Type B pancreatic cell (in vitro differentiated cells): Measurements from ENCODE around the gene TPBGL. TPM values are rescaled to one million over a fixed set of nuclear protein-coding genes. Genes with fewer than 3 reads are reported as not detected.

ENCODE experiments used
- DNase-seq: peaks from one replicate; pipeline ENCODE4 v3.0.0; 2021; ENCODE audit warnings: mixed read lengths; ENCODE audit not compliant: unreplicated experiment; ENCODE audit errors: extremely low spot score
- H3K27ac Mint-ChIP-seq: 2 replicates; pipeline ENCODE4 v1.8.0; 2021; ENCODE audit warnings: mild to moderate bottlenecking, mixed read lengths
- H3K27me3 Mint-ChIP-seq: 2 replicates; pipeline ENCODE4 v1.8.0; 2021; ENCODE audit warnings: mixed read lengths
- H3K36me3 Mint-ChIP-seq: 2 replicates; pipeline ENCODE4 v1.8.0; 2021; ENCODE audit warnings: mixed read lengths
- H3K4me1 Mint-ChIP-seq: one replicate; pipeline ENCODE4 v1.8.0; 2021; ENCODE audit warnings: mixed read lengths; ENCODE audit not compliant: unreplicated experiment
- H3K4me3 Mint-ChIP-seq: 2 replicates; pipeline ENCODE4 v1.8.0; 2021; ENCODE audit warnings: mild to moderate bottlenecking, mixed read lengths
- H3K9me3 Mint-ChIP-seq: 2 replicates; pipeline ENCODE4 v1.8.0; 2021; ENCODE audit warnings: mixed read lengths
- CTCF ChIP-seq: fragments of 200-600 bp; sonication (generic); conservative IDR thresholded peaks from 2 replicates; pipeline ENCODE4 v1.5.0; 2021; ENCODE audit warnings: antibody characterized with exemption, mild to moderate bottlenecking
- total RNA-seq: library from RNA; stranded (reverse); gene quantifications from 2 replicates; pipeline ENCODE4 v1.2.1, GENCODE V29; 2021; ENCODE audit warnings: low replicate concordance

TPBGL gene
- total RNA-seq, 1 donor from 2014 or later = 0.56 TPM

- no peak for DNase-seq
- peaks cover 37% of the 10 kb centered on the region for H3K27me3 Mint-ChIP-seq
- no peak overlapping the region for H3K27ac Mint-ChIP-seq
- no peaks in the 10 kb centered on the region for H3K36me3 Mint-ChIP-seq
- H3K4me3 Mint-ChIP-seq = no peak overlapping the region
- no peak for TF ChIP-seq CTCF
- no peaks in the 10 kb centered on the region for H3K4me1 Mint-ChIP-seq
- no peaks in the 10 kb centered on the region for H3K9me3 Mint-ChIP-seq
These were observed 11.1 kb upstream of the TPBGL start for GRCh38 chr11:75229466-75229865.

DNA sequence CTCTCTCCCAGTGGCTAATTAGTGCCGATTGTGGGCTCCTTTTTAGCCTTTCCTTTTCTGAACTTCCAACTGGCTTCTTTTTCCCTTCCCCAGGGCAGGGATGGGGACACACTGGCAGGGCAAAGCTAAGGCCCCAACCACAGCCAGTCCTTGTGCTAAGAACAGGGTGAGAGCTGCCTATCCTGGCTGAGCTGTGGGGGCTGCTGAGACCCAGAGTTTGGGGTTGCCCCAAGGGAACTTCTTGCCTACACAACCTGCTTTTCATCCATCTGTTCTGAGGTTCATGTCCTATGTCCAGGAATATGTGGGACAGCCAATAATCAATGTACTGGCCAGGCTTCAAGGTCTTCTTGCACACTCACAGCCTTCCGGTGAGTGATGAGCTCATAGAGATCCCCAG lies 10.0 kb upstream of the TPBGL start:
- no peak for DNase-seq
- Mint-ChIP-seq H3K27ac (no peak overlapping the region), H3K9me3 (no peaks in the 10 kb centered on the region), H3K4me1 (no peaks in the 10 kb centered on the region), H3K36me3 (no peaks in the 10 kb centered on the region), H3K27me3 (peaks cover 29% of the 10 kb centered on the region), H3K4me3 (no peak overlapping the region)
- no peak for TF ChIP-seq CTCF

GRCh38 chr11:75233754-75234172 lies 6.8 kb upstream of the TPBGL start:
- H3K4me3 Mint-ChIP-seq = no peak overlapping the region
- TF ChIP-seq CTCF = no peak
- no peaks in the 10 kb centered on the region for H3K36me3 Mint-ChIP-seq
- peak; percentile 64 for DNase-seq
- peaks cover 6% of the 10 kb centered on the region for H3K4me1 Mint-ChIP-seq
- no peak overlapping the region for H3K27ac Mint-ChIP-seq
- no peaks in the 10 kb centered on the region for H3K9me3 Mint-ChIP-seq
- H3K27me3 Mint-ChIP-seq = peaks cover 51% of the 10 kb centered on the region

- Mint-ChIP-seq H3K4me3 (no peak overlapping the region), H3K4me1 (peaks cover 6% of the 10 kb centered on the region), H3K27me3 (peaks cover 62% of the 10 kb centered on the region), H3K9me3 (no peaks in the 10 kb centered on the region), H3K27ac (no peak overlapping the region), H3K36me3 (no peaks in the 10 kb centered on the region)
- no peak for TF ChIP-seq CTCF
- DNase-seq = no peak
These were observed 4.5 kb upstream of the TPBGL start for GRCh38 chr11:75236062-75236461.

DNA sequence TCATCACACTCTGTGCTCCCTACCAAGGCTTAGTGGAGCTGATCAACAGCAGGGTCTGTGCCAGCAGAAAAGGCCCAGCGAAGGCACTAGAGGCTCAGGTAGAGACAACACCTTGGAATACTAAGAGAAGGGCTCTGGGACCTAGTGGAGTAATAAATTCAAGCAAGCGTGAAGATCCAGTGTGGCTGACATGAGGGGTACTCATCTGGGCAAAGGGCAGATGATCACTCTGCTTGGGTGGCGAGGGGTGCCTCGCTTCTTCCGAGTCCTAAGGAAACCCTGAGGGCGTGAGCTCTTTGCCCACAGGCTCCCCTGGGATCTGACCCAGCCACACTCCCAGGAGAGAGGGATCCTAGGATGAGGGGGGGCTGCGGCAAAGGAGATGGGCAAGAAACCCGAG lies 3.5 kb upstream of the TPBGL start:
- no peaks in the 10 kb centered on the region for H3K9me3 Mint-ChIP-seq
- H3K4me3 Mint-ChIP-seq = no peak overlapping the region
- no peak overlapping the region for H3K27ac Mint-ChIP-seq
- H3K27me3 Mint-ChIP-seq = peaks cover 59% of the 10 kb centered on the region
- peaks cover 6% of the 10 kb centered on the region for H3K4me1 Mint-ChIP-seq
- TF ChIP-seq CTCF = no peak
- no peak for DNase-seq
- no peaks in the 10 kb centered on the region for H3K36me3 Mint-ChIP-seq
